ENCODE results near the gene KCNK5.

Gene KCNK5

DNA sequence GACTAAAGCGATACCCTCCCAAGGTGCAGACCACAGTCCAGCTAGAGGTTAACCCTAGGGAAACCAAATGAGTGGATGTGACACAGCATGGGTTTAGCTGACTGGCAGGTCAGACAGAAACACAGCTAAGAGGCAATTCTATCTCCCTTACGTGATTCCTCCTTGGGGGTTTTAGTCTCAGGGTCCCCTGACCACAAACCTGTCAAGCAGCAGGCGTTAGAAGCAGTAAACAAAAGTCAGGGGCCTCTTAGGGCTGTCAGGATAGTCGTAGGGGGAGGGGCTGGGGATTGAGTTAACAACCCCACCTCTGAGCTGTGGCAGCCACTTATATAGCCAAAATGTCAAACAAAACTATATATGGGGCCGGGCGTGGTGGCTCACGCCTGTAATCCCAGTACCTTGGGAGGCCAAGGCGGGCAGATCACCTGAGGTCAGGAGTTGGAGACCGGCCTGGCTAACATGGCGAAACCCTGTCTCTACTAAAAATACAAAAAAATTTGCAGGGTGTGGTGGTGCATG is 13.6 kb downstream of the KCNK5 start:
- DNase-seq (ENCODE audit: low read depth) = no peak

GRCh38 chr6:39214846-39215639 is 14.2 kb downstream of the KCNK5 start:
- DNase-seq (ENCODE audit: low read depth) = no peak

DNA sequence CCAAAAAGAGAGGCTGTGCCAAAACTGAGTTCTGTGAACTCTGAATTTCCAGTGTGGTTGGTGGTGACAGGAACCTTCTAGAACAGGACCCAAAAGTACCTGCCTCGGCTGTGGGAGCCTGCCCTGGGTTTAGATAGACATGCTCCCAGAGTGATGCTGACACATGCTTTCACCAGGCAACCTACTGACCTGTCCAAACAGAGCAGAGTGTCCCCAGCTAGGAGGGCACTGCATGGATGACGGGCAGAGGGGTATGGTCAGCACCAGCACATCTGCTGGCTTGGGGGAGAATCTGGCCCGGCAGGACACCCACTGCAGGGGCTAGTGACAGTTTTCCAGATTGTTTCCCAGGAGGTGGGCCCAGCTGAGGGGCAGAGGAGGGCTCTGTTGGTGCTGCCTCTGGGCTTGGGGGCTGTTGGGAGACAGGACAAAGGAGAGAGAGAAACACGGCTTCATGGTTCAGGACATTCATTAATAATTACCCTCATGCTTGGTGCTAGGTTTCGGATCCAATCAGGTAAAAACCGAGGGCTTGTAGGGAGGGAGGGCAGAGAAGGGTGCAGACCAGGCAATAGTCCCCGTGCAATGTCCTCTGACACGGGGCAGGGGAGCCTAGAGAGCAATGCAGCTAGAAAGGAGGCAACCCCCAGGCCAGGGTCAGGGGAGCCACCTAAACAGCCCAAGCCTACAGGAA is 15.0 kb downstream of the KCNK5 start:
- DNase-seq (ENCODE audit: low read depth) = no peak

DNA sequence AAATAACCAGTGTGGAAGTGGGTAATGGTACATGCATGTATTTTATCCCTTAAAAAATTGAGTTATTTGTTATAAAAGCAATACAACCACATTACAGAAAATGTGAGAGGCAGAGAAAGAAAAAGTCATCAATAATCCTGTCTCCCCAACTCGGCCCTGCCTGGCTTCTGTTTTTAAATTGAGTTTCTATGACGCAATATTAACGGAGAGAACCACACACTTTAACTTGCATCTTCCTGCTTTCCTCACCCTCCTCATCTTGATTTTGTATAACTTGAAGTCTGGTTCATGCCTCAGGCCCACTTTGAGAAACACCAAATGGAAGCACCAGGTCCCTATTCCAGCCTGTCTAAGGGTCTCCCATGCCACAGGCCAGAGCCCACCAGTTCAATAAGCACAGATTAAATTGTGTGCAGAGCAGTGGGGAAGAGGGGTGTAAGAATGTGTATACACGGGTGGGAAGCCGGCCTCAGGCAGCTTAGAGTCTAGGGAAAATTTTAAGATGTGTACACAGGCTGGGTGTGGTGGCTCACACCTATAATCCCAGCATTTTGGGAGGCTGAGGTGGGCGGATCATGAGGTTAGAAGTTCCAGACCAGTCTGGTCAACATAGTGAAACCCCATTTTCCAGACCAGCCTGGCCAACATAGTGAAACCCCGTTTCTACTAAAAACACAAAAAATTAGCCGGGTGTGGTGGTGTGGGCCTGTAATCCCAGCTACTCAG is 15.9 kb downstream of the KCNK5 start:
- no peak for DNase-seq (ENCODE audit: low read depth)

DNA sequence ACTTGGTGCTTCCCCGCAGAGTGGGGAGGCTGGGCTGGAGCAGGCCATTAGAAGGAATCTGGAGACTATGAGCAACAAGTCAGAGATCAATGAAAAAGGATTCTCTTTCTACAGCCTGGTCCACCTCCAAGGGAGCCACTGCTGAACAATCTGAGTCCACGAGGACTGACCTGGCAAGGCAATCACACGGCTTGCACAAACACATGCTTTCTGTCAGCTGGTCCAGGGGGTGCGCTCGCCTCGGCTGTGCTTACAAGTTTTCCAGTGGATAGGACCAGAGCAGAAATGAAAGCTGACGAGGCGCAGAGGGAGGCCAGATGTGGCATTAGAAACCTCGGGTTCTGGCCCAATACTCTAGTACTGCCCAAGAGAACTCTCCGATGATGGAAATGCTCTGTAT is 18.1 kb downstream of the KCNK5 start:
- DNase-seq (ENCODE audit: low read depth) = no peak

DNA sequence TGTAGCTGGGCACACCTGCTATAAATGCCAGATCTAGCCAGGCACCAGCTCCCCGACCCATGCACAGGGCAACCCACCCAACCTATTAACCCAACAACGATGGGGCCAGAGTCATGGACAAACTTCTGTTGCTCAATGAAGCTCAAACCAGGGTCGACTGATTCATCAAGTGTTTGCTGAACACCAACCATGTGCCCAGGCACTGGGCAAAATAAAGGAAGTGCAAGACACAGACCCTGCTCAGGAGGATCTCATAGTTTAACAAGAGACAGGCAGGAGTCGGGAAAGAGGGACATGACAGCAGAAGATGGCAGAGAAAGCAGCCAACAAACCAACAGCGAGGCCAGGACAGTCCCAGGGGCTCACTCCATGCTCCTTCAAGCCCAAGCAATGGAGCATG is 18.8 kb downstream of the KCNK5 start:
- DNase-seq (ENCODE audit: low read depth) = no peak

DNA sequence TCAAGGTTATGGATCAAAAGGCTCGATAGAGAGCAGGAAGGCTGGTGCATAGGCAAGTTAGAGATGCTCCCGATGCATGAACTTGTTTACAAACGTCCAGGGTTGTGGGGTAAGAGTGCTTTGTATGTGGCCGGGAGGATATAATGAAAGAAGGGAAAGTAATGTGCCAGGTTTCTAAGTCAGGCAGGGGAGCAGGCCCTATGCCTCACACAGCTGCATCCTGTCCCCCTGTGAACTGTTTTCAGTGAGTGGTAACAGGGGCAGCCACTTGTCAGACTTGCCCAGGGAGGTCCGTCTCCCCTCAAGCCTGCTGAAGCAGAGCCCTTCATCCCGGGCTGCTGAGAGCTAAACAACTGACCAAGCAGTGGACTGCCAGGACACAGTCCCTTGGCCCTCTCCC is 19.4 kb downstream of the KCNK5 start:
- no peak for DNase-seq (ENCODE audit: low read depth)

- no peak for DNase-seq (ENCODE audit: low read depth)
These were observed 19.9 kb downstream of the KCNK5 start for GRCh38 chr6:39209360-39209811.

DNA sequence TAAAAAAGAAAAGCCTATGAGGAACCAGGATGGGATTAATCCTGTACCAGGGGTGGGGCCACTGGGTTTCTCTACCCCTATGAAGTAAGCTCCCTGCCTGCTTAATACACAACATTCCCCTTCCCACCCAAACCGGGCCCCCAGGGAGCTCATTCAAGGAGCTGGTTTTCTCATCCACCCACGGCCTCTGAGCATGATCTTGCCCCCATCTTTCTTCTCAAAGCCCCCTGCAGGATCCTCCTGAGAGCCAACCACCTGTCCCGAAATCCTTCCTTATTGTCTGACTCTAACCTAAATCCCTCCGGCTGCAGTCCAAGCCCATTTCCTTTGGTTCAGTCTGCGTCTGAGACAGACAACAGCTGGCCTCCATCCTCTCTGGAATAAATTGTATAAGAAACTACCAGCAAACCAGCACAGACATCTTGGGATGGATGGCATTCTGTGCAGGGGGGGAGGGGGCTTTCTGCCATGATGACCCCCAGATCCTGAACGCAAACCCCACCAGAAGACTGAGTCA is 21.0 kb downstream of the KCNK5 start:
- DNase-seq (ENCODE audit: low read depth) = no peak

GRCh38 chr6:39207416-39208222 is 21.7 kb downstream of the KCNK5 start:
- no peak for DNase-seq (ENCODE audit: low read depth)

DNA sequence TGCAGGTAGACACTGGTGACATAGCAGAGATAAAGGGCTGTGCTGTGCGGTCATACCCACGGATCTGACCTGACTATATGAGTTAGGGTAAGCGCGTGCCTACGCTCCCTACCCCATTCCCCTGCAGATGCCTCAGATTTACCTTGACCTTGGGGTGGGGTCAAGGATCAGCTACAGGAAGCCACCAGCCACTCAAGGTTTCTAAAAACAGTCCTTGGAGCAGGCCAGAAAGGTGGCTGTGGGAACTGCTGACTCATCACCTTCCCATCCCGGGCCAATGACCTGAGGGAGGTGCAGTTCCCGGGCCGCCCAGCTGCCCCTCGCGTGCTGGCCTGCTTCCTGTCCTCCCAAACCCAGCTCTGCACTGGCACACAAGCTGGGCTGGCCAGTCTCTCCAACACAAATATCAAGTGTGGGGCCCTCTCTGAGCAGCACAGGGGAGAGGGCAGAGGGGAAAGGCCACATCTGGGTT is 23.0 kb downstream of the KCNK5 start:
- no peak for DNase-seq (ENCODE audit: low read depth)

DNA sequence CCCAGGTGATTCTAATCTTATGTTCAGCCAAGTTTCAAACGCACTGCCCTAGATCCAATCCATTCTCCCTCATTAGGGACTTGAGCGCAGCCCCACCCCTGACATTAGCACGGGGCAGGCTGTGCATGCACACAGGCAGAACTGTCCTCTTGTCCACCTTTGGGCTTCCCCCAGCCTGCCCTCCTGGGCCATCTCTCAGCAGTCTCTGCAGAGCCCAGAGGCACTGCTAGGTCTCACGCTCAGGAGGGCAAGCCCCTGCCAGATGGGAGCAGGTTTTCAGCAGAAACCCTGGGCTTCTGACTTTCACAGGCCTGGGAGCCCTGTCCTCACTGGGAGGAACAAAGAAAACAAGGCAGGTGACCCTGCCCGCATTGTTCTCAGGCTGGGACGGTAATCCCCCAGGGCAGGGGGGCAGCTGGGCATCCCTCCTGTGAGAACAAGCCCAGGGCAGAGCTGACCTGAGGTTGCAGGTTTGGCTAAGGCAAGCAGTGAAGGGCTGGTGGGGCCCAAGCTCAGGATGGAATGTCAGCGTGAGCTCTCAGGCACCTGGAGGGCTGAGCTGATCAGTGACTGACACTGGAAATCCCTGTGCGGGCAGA is 24.5 kb downstream of the KCNK5 start:
- no peak for DNase-seq (ENCODE audit: low read depth)

DNA sequence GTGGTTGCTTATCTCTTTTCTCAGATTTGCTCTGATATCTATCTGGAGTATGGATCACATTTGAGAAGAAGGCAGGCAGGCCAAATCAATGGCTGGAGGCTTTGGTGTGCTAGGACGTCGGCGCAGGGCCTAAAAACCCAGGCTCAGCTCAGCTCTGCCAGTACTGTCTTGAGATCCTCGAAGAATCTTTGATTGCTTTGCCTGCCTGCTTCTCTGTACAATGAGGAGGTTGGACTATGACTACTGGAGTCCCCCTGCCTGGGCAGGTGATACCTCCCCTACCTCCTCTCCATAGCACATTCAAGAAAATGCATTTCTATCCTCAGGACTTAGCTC is 25.1 kb downstream of the KCNK5 start:
- no peak for DNase-seq (ENCODE audit: low read depth)

GRCh38 chr6:39203436-39204159 is 25.7 kb downstream of the KCNK5 start:
- no peak for DNase-seq (ENCODE audit: low read depth)

- no peak for DNase-seq (ENCODE audit: low read depth)
These were observed 27.1 kb downstream of the KCNK5 start for GRCh38 chr6:39202166-39202565.

DNA sequence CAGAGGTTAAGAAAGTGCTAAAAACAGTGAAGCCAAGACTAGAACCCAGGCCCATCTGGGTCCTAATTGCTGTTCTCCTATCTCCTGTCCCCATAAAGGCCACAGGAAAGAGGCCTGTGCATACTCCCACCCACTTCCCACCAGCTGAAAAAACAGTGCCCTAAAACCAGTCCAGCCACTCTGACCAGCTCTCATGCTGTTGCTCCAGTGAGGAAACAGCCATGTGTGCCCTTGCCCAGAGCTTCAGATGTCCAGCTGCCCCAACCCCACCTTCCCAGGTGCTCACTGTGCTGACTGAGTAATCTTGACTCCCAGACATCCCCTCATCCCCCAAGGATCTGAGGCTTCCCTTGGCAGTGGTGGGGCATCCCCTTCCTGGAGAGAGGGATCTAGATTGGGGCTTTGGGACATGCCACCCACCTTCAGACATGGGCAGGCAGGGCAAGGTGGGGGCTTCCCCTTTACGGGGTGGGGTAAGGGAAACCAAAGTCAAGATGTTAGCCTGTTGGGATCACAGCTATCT is 28.7 kb downstream of the KCNK5 start:
- DNase-seq (ENCODE audit: low read depth) = no peak

GRCh38 chr6:39199976-39200375 is 29.3 kb downstream of the KCNK5 start:
- no peak for DNase-seq (ENCODE audit: low read depth)

- DNase-seq (ENCODE audit: low read depth) = no peak
These were observed 29.9 kb downstream of the KCNK5 start for GRCh38 chr6:39199231-39199940.

GRCh38 chr6:39198528-39198927 is 30.7 kb downstream of the KCNK5 start:
- no peak for DNase-seq (ENCODE audit: low read depth)
